ENCODE measurements around the gene KYAT1. TPM values are rescaled to one million over a fixed set of nuclear protein-coding genes. Genes with fewer than 3 reads are reported as not detected.
"Not testable (repeated sequence)": the region's sequence is repeated elsewhere in the genome, so short reads cannot be mapped to it uniquely, and the experiment has no call there.

The KYAT1 gene
- total RNA-seq, 1 donor from 2014 or later = 9.5 TPM

DNA sequence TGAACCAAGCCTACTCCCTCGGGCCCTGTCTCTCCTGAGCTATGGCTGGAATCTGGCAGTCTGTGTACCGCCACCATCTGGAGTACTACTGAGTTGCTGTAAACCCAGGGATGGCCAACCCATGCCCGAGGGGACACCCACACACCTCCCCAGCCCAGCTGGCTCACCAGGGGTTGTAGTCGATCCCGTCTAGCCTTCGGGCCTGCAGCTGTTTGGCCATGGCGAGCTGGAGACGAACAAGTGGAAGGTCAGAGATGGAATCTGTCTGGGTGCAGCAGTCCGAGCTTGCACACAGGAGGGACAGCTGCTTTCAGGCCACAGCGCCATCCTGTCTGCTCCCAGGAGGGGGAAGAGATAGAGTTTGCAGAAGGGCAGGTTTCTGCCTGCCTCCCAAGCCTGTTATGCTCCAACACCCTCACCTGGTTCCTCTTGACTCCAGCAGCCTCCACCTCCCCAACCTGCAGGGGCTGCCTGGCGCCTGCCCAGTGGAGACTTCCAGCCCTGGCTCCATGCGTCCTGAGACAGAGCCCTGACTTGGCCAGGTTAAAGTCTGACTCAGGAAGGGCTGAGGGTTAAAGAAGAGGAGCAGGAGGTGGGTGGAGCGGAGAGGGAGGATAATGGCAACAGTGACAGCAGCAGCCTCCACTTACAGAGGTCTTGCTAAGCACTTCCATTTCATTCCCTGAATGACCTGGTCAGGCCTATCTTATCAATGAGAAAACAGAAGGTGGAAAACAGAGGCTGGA lies 36.4 kb downstream of the KYAT1 start:
- peak; percentile 84 for DNase-seq (ENCODE audit: low read depth)
- H3K27me3 ChIP-seq (ENCODE audit: control insufficient read depth, insufficient read depth, low read length) = no peaks in the 10 kb centered on the region
- peak; percentile 94 for FAIRE-seq
- TF ChIP-seq, protein P1, sequence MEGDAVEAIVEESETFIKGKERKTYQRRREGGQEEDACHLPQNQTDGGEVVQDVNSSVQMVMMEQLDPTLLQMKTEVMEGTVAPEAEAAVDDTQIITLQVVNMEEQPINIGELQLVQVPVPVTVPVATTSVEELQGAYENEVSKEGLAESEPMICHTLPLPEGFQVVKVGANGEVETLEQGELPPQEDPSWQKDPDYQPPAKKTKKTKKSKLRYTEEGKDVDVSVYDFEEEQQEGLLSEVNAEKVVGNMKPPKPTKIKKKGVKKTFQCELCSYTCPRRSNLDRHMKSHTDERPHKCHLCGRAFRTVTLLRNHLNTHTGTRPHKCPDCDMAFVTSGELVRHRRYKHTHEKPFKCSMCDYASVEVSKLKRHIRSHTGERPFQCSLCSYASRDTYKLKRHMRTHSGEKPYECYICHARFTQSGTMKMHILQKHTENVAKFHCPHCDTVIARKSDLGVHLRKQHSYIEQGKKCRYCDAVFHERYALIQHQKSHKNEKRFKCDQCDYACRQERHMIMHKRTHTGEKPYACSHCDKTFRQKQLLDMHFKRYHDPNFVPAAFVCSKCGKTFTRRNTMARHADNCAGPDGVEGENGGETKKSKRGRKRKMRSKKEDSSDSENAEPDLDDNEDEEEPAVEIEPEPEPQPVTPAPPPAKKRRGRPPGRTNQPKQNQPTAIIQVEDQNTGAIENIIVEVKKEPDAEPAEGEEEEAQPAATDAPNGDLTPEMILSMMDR (IDR thresholded peaks at IDR 0.05; ENCODE audit: insufficient read depth, low read length, severe bottlenecking) = peak; percentile 71
- no peak overlapping the region for H3K4me3 ChIP-seq (ENCODE audit: low read depth, low read length)
- H3K36me3 ChIP-seq (ENCODE audit: control insufficient read depth, insufficient read depth, low read length) = no peaks in the 10 kb centered on the region

DNA sequence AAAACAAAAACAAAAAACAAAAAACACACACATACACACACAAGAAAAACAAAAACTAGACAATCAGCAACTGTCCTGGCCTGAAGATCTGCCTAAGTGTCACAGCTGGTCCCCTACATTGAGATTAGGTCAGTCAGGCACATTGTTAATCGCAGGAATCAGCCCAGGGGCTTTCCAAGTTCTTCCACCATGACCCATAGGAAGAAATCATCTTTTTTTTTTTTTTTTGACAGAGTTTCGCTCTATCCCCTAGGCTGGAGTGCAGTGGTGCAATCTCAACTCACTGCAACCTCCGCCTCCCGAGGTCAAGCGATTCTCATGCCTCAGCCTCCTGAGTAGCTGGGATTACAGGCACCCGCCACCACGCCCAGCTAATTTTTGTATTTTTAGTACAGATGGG lies 38.6 kb downstream of the KYAT1 start:
- not testable (repeated sequence) for H3K27me3 ChIP-seq (ENCODE audit: control insufficient read depth, insufficient read depth, low read length); FAIRE-seq; H3K36me3 ChIP-seq (ENCODE audit: control insufficient read depth, insufficient read depth, low read length); H3K4me3 ChIP-seq (ENCODE audit: low read depth, low read length); DNase-seq (ENCODE audit: low read depth)

DNA sequence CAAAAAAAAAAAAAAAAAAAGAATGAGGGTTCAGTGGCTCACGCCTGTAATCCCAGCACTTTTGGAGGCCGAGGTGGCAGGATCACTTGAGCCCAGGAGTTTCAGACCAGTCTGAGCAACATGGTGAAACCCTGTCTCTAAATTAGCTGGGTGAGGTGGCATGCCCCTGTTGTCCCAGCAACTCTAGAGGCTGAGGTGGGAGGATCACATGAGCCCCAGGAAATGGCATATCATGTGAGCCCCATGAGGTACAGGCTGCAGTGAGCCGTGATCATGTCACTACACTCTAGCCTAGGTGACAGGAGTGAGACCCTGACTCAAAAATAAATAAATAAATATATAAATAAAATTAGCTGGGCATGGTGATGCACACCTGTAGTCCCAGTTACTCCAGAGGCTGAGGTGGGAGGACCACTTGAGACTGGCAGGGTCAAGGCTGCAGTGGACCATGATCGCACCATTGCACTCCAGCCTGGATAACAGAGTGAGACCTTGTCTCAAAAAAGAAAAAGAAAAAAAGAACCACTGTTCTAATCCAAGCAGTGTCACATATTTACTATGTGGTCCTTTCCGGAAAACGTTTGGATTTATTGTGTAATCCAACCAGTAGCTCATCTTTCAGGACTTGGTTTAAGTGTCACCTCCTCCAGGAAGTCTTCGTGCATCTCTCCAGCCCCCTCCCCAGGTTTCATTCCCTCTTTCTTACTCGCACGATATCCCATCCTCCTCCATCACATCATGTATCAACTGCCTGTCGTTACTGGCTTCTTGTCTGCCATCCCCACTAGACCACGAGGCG lies 39.9 kb downstream of the KYAT1 start:
- no peaks in the 10 kb centered on the region for H3K36me3 ChIP-seq (ENCODE audit: control insufficient read depth, insufficient read depth, low read length)
- FAIRE-seq (no peak), DNase-seq (ENCODE audit: low read depth) (no peak)
- H3K27me3 ChIP-seq (ENCODE audit: control insufficient read depth, insufficient read depth, low read length) = no peaks in the 10 kb centered on the region
- no peak overlapping the region for H3K4me3 ChIP-seq (ENCODE audit: low read depth, low read length)
- TF ChIP-seq, protein P1 (IDR thresholded peaks at IDR 0.05; ENCODE audit: insufficient read depth, low read length, severe bottlenecking) = no peak

DNA sequence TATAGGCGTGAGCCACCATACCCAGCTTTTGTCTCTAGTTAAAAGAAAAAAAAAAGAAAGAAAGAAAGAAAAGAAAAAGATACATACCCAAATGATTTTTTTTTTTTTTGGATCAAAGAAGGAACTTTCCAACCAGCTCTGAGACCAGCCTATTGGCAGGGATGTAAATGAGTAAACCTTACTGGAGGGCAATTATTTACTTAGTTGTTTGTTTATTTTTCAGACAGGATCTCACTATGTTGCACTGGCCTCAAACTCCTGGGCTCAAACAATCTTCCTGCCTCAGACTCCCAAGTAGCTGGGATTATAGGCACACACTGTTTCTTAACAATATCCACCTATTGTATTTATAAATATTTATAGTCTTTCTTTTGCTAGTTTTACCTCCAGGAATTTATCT lies 41.2 kb downstream of the KYAT1 start:
- TF ChIP-seq, protein P1 (IDR thresholded peaks at IDR 0.05; ENCODE audit: insufficient read depth, low read length, severe bottlenecking) = no peak
- FAIRE-seq = no peak
- DNase-seq (ENCODE audit: low read depth) = no peak
- H3K27me3 ChIP-seq (ENCODE audit: control insufficient read depth, insufficient read depth, low read length) = no peaks in the 10 kb centered on the region
- H3K36me3 ChIP-seq (ENCODE audit: control insufficient read depth, insufficient read depth, low read length) = peaks cover 2% of the 10 kb centered on the region
- no peak overlapping the region for H3K4me3 ChIP-seq (ENCODE audit: low read depth, low read length)

DNA sequence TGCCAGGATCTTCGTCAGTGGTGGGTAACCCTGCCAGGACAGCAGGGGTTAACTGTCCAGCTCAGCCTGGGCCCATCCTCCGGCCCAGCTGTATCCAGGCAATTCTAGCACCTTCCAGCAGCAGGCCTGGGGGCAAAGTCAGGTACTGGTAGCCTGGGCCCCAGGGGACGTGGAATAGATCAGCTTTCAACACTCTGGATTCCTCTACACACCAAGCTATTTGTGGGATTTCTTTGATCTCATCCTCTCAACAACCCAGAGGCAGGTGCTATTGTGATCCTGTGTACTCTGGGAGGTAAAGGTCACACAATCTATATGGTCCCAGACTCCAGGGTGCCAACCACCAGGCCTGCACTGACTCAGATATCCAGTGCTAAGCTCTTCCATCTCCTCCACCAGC lies 43.4 kb downstream of the KYAT1 start:
- H3K27me3 ChIP-seq (ENCODE audit: control insufficient read depth, insufficient read depth, low read length) = no peaks in the 10 kb centered on the region
- H3K4me3 ChIP-seq (ENCODE audit: low read depth, low read length) = no peak overlapping the region
- TF ChIP-seq, protein P1 (IDR thresholded peaks at IDR 0.05; ENCODE audit: insufficient read depth, low read length, severe bottlenecking) = no peak
- peaks cover 7% of the 10 kb centered on the region for H3K36me3 ChIP-seq (ENCODE audit: control insufficient read depth, insufficient read depth, low read length)
- no peak for DNase-seq (ENCODE audit: low read depth)
- FAIRE-seq = no peak

DNA sequence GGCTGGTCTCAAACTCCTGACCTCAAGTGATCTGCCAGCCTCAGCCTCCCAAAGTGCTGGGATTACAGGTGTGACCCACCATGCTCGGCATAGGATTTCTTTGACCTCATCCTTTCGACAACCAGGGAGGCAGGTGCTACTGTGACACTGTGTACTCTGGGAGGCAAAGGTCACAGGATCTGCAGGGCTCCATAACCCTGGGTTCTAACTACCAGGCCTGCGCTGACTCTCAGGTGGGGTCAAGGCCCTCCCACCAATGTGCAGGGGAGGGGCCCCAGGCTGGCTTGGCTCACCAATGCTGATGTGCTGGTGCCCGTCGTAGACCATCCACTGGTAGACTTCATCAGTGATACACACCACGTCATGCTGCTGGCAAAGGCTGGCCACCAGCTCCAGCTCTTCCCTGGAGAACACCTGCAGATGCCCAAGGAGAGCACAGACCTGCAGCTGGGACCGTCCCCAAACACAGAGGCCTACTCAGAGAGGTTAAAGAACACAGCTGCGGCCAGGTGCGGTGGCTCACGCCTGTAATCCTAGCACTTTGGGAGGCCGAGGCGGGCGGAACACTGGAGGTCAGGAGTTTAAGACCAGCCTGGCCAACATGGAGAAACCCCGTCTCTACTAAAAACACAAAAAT lies 45.1 kb downstream of the KYAT1 start:
- peak; percentile 68 for FAIRE-seq
- TF ChIP-seq, protein P1 (IDR thresholded peaks at IDR 0.05; ENCODE audit: insufficient read depth, low read length, severe bottlenecking) = no peak
- Histone ChIP-seq H3K27me3 (ENCODE audit: control insufficient read depth, insufficient read depth, low read length) (no peaks in the 10 kb centered on the region), H3K4me3 (ENCODE audit: low read depth, low read length) (no peak overlapping the region), H3K36me3 (ENCODE audit: control insufficient read depth, insufficient read depth, low read length) (peaks cover 8% of the 10 kb centered on the region)
- no peak for DNase-seq (ENCODE audit: low read depth)

Data from bronchial epithelial cell (primary cell).